ENCODE data around the gene ASAP2. TPM values are rescaled to one million over a fixed set of nuclear protein-coding genes. Genes with fewer than 3 reads are reported as not detected.

Gene ASAP2
- total RNA-seq, 1 donor from 2014 or later = 45.6 TPM

DNA sequence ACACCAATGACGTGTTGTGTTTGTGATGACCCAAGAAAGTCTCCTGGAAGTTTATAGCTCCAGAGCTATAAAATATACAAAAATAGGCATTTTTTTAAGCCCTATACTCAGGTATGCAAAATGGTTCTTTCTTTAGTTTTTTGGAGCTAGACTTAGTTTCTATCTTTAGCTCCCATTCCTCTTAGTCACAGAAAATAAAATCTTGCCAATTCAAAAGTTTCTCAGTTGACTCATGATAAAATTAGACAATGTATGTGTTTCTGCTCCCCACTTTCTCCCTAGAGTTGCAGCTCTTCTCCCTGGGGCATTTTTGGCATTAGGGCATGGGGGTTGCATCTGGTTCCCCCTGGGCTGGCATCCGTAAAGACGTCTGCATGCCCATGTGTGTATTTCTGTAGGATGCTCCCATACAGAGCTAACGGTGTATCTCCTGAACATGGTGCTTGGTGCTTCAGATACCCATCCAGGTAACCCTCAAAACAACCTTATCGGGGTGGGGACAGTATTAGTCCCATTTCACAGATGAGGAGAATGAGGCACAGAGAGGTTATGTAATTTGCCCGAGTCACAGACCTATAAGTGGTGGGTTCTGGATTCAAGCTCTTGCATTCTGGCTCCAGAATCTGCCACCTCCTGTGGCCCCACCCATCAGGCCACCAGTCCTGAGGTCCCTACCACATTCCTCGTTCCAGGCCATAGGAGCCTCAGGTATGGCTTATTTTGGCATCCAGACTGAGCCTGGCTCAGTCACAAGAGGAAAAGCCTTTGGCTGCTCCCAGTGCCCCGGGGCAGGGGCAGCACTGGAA, 43.1 kb upstream of the ASAP2 start:
- Mint-ChIP-seq H3K27me3 (no peaks in the 10 kb centered on the region), H3K4me1 (ENCODE audit: unreplicated experiment) (peaks cover 14% of the 10 kb centered on the region), H3K36me3 (no peaks in the 10 kb centered on the region), H3K9me3 (no peaks in the 10 kb centered on the region), H3K27ac (no peak overlapping the region), H3K4me3 (no peak overlapping the region)
- no peak for TF ChIP-seq CTCF (conservative IDR thresholded peaks at IDR 0.05)
- no peak for DNase-seq (ENCODE audit: extremely low spot score, unreplicated experiment)

GRCh38 chr2:9164112-9164608, 42.5 kb upstream of the ASAP2 start:
- H3K9me3 Mint-ChIP-seq = no peaks in the 10 kb centered on the region
- no peaks in the 10 kb centered on the region for H3K36me3 Mint-ChIP-seq
- no peaks in the 10 kb centered on the region for H3K27me3 Mint-ChIP-seq
- peaks cover 20% of the 10 kb centered on the region for H3K4me1 Mint-ChIP-seq (ENCODE audit: unreplicated experiment)
- no peak for DNase-seq (ENCODE audit: extremely low spot score, unreplicated experiment)
- peak overlapping the region; percentile 48 for H3K27ac Mint-ChIP-seq
- TF ChIP-seq CTCF (conservative IDR thresholded peaks at IDR 0.05) = no peak
- H3K4me3 Mint-ChIP-seq = no peak overlapping the region

GRCh38 chr2:9165625-9166024, 41.0 kb upstream of the ASAP2 start:
- Mint-ChIP-seq H3K4me1 (ENCODE audit: unreplicated experiment) (peaks cover 27% of the 10 kb centered on the region), H3K4me3 (no peak overlapping the region), H3K27ac (no peak overlapping the region), H3K9me3 (no peaks in the 10 kb centered on the region), H3K27me3 (no peaks in the 10 kb centered on the region), H3K36me3 (no peaks in the 10 kb centered on the region)
- no peak for TF ChIP-seq CTCF (conservative IDR thresholded peaks at IDR 0.05)
- DNase-seq (ENCODE audit: extremely low spot score, unreplicated experiment) = no peak

DNA sequence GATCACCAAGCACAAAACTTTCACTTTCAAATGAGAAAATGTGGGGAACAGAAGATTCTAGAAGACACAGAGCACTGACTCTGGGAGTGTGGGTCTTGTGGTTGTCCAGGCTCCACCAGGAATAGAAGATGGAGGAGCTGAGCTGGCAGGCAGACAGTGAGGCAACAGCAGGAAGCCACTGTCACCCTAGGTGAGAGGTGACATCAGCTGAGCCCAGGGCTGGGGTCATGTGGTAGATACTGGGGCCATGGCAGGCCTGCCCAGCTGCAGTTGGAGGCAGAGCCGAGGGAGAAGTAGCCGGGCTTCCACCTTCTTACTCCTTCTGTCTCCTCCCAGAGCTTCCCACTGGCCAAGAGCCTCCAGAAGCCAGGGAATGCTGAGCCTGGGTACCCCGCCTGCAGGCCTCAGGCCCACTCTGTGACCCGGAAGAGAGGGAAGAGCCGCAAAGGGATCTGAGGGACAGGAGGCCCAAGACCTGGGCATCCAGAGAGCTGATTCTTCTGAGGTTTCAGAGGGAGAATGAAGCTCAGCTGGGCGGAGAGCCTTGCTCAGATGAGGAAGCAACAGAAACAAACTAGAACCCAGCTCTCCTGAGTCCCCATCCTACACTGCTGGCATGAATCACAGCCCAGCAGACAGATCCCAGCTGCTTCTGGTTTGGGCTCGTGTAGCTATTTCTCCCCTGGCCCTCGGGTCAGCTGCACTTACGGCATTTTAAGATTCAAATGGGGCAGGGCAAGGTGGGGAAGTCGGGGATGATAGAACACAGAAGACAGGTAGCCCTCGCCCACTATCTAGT, 39.8 kb upstream of the ASAP2 start:
- Mint-ChIP-seq H3K4me1 (ENCODE audit: unreplicated experiment) (peaks cover 33% of the 10 kb centered on the region), H3K27ac (peak overlapping the region; percentile 74), H3K27me3 (no peaks in the 10 kb centered on the region)

More for the DNA sequence above, 39.8 kb upstream of the ASAP2 start:
- H3K4me3 Mint-ChIP-seq = no peak overlapping the region
- TF ChIP-seq CTCF (conservative IDR thresholded peaks at IDR 0.05) = no peak
- DNase-seq (ENCODE audit: extremely low spot score, unreplicated experiment) = no peak
- H3K9me3 Mint-ChIP-seq = no peaks in the 10 kb centered on the region
- H3K36me3 Mint-ChIP-seq = no peaks in the 10 kb centered on the region

All from type B pancreatic cell (in vitro differentiated cells).